Hematopoietic multipotent progenitor cell (in vitro differentiated cells): Measurements from ENCODE around the gene ZSWIM8. TPM values are rescaled to one million over a fixed set of nuclear protein-coding genes. Genes with fewer than 3 reads are reported as not detected.
"Not testable (repeated sequence)": the region's sequence is repeated elsewhere in the genome, so short reads cannot be mapped to it uniquely, and the experiment has no call there.

ENCODE experiments used
- DNase-seq, 3 donors: peaks; one replicate each; pipeline ENCODE4 v3.0.0-alpha.2; 2011 to 2015; ENCODE audit warnings: low read depth in 2 of 3, low spot score in 2 of 3
- total RNA-seq: library from RNA; depleted of rRNA; stranded (reverse); fragments of >200 nt; gene quantifications from one replicate; pipeline ENCODE4 v1.2.3, GENCODE V29; 2012

The ZSWIM8 gene
- total RNA-seq, 1 donor: 86.2 TPM

GRCh38 chr10:73773152-73773879, 12.1 kb upstream of the ZSWIM8 start:
- DNase-seq: no peak

GRCh38 chr10:73774637-73775036, 10.8 kb upstream of the ZSWIM8 start:
- DNase-seq: no peak

- DNase-seq: no peak
These were observed 6.4 kb upstream of the ZSWIM8 start for GRCh38 chr10:73779018-73779417.

GRCh38 chr10:73779539-73780197, 5.7 kb upstream of the ZSWIM8 start:
- no peak for DNase-seq

- DNase-seq: no peak
These were observed 5.1 kb upstream of the ZSWIM8 start for GRCh38 chr10:73780301-73780700.

- no peak for DNase-seq
These were observed 4.4 kb upstream of the ZSWIM8 start for GRCh38 chr10:73780966-73781365.

GRCh38 chr10:73781548-73781878, 3.9 kb upstream of the ZSWIM8 start:
- no peak for DNase-seq

GRCh38 chr10:73781879-73782748, 3.3 kb upstream of the ZSWIM8 start, which contains the start of gene CHCHD1:
CHCHD1 (plus strand) TSS chr10:73782048; CDS start chr10:73782076, 28 bp downstream.
- DNase-seq: peak; percentile 72 to 87 (median 85)

- no peak for DNase-seq
These were observed 2.7 kb upstream of the ZSWIM8 start for GRCh38 chr10:73782749-73783085.

GRCh38 chr10:73785721-73786511, 510 bp downstream of the ZSWIM8 start:
- DNase-seq: peak in 2 of 3 donors; percentile 25 to 41

- DNase-seq: no peak
These were observed 1.1 kb downstream of the ZSWIM8 start for GRCh38 chr10:73786512-73786885.

- DNase-seq: not testable (repeated sequence)
These were observed 1.8 kb downstream of the ZSWIM8 start for GRCh38 chr10:73787031-73787800.

- no peak for DNase-seq
These were observed 3.7 kb downstream of the ZSWIM8 start for GRCh38 chr10:73788864-73789658.

GRCh38 chr10:73789659-73790055, 4.3 kb downstream of the ZSWIM8 start:
- no peak for DNase-seq

- no peak for DNase-seq
These were observed 5.7 kb downstream of the ZSWIM8 start for GRCh38 chr10:73790886-73791625.

- DNase-seq: no peak
These were observed 6.5 kb downstream of the ZSWIM8 start for GRCh38 chr10:73791871-73792400.

GRCh38 chr10:73793456-73793855, 8.1 kb downstream of the ZSWIM8 start:
- DNase-seq: no peak

- DNase-seq: not testable (repeated sequence)
These were observed 10.1 kb downstream of the ZSWIM8 start for GRCh38 chr10:73795491-73795890.
